Measurements from ENCODE around the gene U2SURP. TPM values are rescaled to one million over a fixed set of nuclear protein-coding genes. Genes with fewer than 3 reads are reported as not detected.
A peak's percentile ranks its signal among the peaks of the same experiment; 100 is the strongest.

U2SURP gene
- 100 to 1,000 TPM; 208 to 248 TPM for total RNA-seq

DNA sequence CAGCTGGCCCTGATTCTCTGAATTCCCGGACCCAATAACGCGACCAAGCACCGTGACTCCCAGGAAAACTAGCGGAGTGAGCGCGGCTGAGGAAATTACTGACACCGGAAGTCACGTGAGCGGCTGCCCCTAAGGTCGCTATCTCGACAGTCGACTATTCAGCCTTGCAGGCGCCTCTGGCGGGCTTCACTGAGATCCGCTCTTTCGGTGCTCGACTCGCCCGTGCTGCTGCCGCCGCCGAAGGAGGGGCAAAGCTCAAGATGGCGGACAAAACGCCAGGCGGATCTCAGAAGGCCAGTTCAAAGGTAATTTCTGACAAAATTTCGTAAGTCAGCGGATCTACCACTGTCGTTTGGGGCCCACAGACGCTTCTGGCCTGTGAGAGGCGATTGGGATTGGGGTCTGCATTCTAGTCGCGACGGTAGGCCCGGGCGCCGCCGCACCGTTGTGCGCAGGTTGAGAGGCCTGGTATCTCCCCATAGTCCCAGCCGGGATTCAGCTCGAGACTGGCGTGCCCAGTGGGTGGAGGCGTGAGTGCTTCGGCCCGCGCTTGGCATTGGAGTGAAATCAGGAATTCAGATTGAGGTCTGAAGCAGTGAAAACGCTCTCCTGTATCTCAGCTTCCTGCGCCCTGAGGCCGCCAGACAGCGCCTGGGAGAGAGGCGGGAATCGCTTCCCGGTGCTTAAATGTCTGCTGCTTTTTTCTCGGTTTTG lies at the start of gene U2SURP:
Gene U2SURP, plus strand, starts transcription at position 202 of the 714 bp plus-strand sequence. Its CDS starts 59 bp downstream, at position 261.
- DNase-seq = peak; percentile 96
- H3K4me3 Mint-ChIP-seq = peak within 1 kb of the TSS; percentile 91
- peaks cover 40% of the 10 kb centered on the region for H3K4me1 Mint-ChIP-seq
- H3K27me3 Mint-ChIP-seq = no peaks in the 10 kb centered on the region
- peak; percentile 86 for ATAC-seq
- peaks cover 20% of the 10 kb centered on the region for H3K36me3 Mint-ChIP-seq (ENCODE audit: low read depth)
- intact Hi-C loops (cut with DNase I, micrococcal nuclease) = loop anchor here (1.0 to 10.0 kb wide), 13 partner anchors 15 to 1689 kb away; partner anchors contain the start of genes ATR (in 2 of the 2), TRPC1 (in 2 of the 2), CHST2 (in 1 of the 2) and DIPK2A (in 1 of the 2)
- H3K27ac Mint-ChIP-seq = peak within 1 kb of the TSS; percentile 99
- CTCF ChIA-PET = interaction anchor here (0.6 to 9.2 kb wide), 8 partner anchors 11 to 414 kb away, joined by 3 to 65 read pairs (median 3); no protein-coding TSS in a partner anchor
- no peaks in the 10 kb centered on the region for H3K9me3 Mint-ChIP-seq (ENCODE audit: low read depth)
- POLR2A ChIA-PET = interaction anchor here (0.7 to 2.1 kb wide), 7 partner anchors 10 to 555 kb away, joined by 3 to 19 read pairs (median 4); partner anchors contain the start of gene ATR

DNA sequence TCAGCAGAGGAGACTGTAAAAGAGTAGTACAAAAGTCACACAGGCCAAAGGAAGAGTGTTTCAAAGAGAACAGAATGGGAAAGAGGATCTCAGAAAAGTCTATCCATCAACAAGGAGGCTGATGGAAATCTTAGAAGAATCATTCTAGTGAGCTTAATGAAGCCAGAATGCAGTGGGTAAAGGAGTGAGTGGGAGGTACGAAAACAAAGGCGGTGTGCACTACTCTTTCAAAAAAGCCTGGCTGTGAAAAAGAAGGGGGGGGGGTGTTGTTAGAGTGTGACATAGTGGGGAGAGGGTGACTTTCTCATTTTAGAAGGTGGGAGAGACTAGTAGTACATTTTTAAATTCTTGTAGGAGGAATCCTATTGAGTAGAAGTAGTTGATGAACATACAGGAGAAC lies 49.6 kb upstream of the U2SURP start:
- H3K4me1 Mint-ChIP-seq = peaks cover 8% of the 10 kb centered on the region
- ATAC-seq (no peak), DNase-seq (no peak)
- H3K27me3 Mint-ChIP-seq = peaks cover 31% of the 10 kb centered on the region
- no peaks in the 10 kb centered on the region for H3K9me3 Mint-ChIP-seq (ENCODE audit: low read depth)
- no peak overlapping the region for H3K4me3 Mint-ChIP-seq
- CTCF ChIA-PET = no interaction called here
- intact Hi-C loops (cut with DNase I, micrococcal nuclease) = no loop called here
- H3K27ac Mint-ChIP-seq = no peak overlapping the region
- POLR2A ChIA-PET = interaction anchor here (0.6 kb wide), 1 partner anchor 15 kb away, joined by 10 read pairs; no protein-coding TSS in a partner anchor
- H3K36me3 Mint-ChIP-seq (ENCODE audit: low read depth) = no peaks in the 10 kb centered on the region

DNA sequence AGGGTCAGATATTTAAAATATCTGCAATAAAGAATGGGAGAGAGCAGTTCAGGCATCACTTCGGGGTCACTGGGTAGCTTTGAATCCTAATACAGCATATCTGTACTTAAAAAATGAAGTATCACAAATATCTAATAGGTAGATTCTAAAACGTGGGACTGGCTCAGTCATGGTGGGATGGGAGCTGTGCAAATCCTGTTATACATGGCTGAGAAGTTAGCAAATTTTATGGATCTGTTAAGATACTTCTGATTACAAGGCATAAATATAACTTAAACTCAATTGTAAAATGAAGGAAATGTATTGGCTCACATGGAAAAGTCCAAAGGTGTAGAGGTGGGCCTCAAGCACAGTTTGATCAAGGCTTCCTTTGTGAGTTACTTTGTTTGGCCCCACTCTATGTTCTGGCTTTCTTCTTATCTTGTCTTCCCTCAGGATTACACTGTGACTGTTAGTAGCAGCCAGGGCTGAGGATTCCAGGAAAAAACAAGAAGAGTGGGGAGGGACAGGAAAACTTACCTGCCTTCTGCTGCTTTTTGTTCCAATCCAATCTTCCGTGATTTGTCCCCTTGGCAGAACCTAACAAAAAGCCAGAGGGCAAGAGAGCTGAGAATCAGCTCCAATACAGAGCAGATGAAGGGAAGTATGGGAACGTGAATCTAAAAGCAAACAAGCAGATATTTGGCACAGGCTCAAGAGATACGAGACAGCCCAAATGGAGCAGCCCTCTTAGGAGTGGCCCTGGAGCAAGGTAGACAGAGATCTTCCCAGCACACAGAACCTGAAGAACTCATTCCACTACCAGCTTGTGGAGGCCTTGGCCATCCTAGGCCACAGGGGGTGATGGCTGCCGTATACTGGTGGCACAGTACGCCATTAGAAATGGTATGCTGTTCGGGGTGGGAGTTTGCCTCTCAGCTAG lies 48.8 kb upstream of the U2SURP start:
- intact Hi-C loops (cut with DNase I, micrococcal nuclease) = no loop called here
- peaks cover 6% of the 10 kb centered on the region for H3K4me1 Mint-ChIP-seq
- peaks cover 32% of the 10 kb centered on the region for H3K27me3 Mint-ChIP-seq
- DNase-seq (no peak), ATAC-seq (no peak)
- no peak overlapping the region for H3K27ac Mint-ChIP-seq
- H3K9me3 Mint-ChIP-seq (ENCODE audit: low read depth) = no peaks in the 10 kb centered on the region
- no peak overlapping the region for H3K4me3 Mint-ChIP-seq
- ChIA-PET CTCF (no interaction called here), POLR2A (no interaction called here)
- H3K36me3 Mint-ChIP-seq (ENCODE audit: low read depth) = no peaks in the 10 kb centered on the region

DNA sequence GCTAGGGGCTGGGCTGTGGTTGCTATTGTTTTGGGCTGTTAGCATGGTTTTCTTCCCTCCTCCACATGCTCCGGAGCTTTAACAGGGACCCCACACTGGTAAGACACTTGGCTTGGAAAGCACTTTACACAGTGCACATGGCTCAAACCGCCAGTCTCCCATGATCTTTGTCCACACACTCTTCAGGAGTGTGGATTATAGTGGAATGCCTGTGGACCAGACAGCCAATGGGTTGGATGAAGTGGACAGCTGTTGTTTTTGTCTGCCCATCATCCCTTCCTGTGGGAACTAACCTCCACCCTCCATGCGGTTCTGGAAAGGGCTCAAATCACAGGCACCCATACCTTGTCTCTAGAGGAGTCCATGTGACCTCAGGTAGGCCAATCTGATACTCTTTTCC lies 47.9 kb upstream of the U2SURP start:
- Mint-ChIP-seq H3K9me3 (ENCODE audit: low read depth) (no peaks in the 10 kb centered on the region), H3K4me1 (no peaks in the 10 kb centered on the region), H3K36me3 (ENCODE audit: low read depth) (no peaks in the 10 kb centered on the region), H3K4me3 (no peak overlapping the region), H3K27me3 (peaks cover 24% of the 10 kb centered on the region), H3K27ac (no peak overlapping the region)
- intact Hi-C loops (cut with DNase I, micrococcal nuclease) = no loop called here
- POLR2A ChIA-PET = no interaction called here
- no peak for DNase-seq
- ATAC-seq = no peak
- CTCF ChIA-PET = interaction anchor here (1.2 kb wide), 1 partner anchor 34 kb away, joined by 3 read pairs; no protein-coding TSS in a partner anchor

DNA sequence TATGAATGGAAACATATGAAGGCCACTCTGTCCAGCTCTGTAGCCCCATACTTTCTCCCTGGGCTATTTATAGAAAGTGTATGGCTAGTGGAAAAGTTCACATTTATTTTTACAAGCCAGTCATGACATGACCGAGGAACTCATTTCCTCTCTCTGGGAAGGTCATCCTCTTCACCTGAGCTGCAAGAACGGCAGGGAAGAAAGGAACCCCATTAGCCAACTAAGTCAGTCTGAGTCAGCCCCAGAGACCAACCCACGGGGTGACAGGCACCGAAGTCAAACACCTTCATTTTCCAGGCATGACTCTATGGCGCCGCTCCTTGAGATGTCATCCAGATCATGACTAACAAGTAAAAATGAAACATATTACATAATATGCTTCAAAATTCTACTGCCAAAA lies 42.7 kb upstream of the U2SURP start:
- DNase-seq = peak; percentile 70
- intact Hi-C loops (cut with DNase I, micrococcal nuclease) = no loop called here
- ATAC-seq = peak; percentile 81
- H3K27ac Mint-ChIP-seq = no peak overlapping the region
- POLR2A ChIA-PET = interaction anchor here (0.8 kb wide), 1 partner anchor 15 kb away, joined by 3 read pairs; no protein-coding TSS in a partner anchor
- H3K4me1 Mint-ChIP-seq = peaks cover 5% of the 10 kb centered on the region
- peaks cover 2% of the 10 kb centered on the region for H3K36me3 Mint-ChIP-seq (ENCODE audit: low read depth)
- H3K4me3 Mint-ChIP-seq = no peak overlapping the region
- H3K27me3 Mint-ChIP-seq = peaks cover 51% of the 10 kb centered on the region
- CTCF ChIA-PET = no interaction called here
- H3K9me3 Mint-ChIP-seq (ENCODE audit: low read depth) = no peaks in the 10 kb centered on the region

DNA sequence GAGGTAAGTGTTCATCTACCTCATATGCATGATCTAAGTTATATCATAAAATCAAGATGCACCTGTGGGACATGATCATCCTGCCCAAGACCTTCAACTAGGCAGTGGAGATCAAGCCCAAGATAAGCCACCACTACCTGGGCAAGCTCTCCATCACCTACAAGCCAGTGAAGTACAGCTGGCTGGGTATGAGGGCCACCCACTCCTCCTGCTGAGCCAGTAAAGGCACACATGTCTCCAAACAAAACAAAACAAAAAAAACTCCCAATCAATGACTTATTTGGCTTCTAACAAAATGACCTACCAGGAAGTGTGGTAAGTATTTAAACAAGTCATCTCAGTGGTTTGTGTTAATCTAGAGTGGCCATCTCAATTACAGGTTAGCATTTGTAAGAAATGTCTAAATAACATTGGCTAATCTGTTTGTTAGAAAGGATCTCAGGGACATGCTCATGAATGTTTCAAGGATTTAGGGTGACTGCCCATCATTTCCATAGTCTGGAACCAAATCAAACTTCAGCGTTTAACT lies 41.0 kb upstream of the U2SURP start:
- DNase-seq = no peak
- ChIA-PET CTCF (interaction anchor here (2.0 kb wide), 1 partner anchor 11 kb away, joined by 7 read pairs; no protein-coding TSS in a partner anchor), POLR2A (no interaction called here)
- H3K4me3 Mint-ChIP-seq = no peak overlapping the region
- H3K36me3 Mint-ChIP-seq (ENCODE audit: low read depth) = peaks cover 2% of the 10 kb centered on the region
- peaks cover 9% of the 10 kb centered on the region for H3K4me1 Mint-ChIP-seq
- no peak for ATAC-seq
- H3K27me3 Mint-ChIP-seq = peaks cover 54% of the 10 kb centered on the region
- H3K27ac Mint-ChIP-seq = no peak overlapping the region
- no peaks in the 10 kb centered on the region for H3K9me3 Mint-ChIP-seq (ENCODE audit: low read depth)
- intact Hi-C loops (cut with DNase I, micrococcal nuclease) = no loop called here

DNA sequence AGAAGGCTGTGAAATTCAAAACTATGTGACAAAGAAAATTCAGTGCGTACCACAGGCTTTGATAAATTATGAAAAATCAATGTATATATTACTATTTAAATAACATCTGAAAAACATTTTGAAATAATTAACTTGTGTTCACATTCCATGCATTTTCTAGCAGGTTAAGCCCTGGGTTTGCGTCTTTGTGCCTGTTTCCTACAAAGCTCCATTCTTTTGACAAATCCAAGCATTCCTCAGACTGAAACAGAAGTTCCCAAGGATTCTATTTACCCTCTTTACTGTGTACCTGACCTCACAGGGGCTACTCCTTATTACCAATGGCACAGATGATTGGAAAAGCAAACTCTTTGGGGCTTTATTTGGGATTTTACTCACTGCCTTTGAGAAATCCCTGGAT lies 39.8 kb upstream of the U2SURP start:
- CTCF ChIA-PET = interaction anchor here (0.8 to 2.0 kb wide), 2 partner anchors 12 to 15 kb away, joined by 3 to 7 read pairs; no protein-coding TSS in a partner anchor
- intact Hi-C loops (cut with DNase I, micrococcal nuclease) = no loop called here

DNA sequence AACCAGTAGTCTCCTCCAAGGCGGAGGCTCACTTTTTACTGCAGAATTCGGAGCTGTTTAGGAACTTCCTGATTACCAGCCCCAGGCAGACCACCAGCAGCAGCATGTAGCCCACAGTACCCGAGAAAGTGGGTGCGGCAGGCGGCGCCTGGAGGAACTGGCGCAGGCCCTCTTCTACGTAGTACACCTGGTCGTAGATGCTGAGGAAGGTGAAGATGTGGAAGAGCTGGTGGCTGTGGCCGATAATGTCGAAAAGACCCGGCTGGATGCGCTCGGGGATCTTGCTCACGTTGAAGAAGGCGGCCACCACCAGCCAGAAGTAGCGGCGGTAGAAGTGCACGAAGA lies 39.2 kb upstream of the U2SURP start:
- Mint-ChIP-seq H3K9me3 (ENCODE audit: low read depth) (no peaks in the 10 kb centered on the region), H3K36me3 (ENCODE audit: low read depth) (peaks cover 2% of the 10 kb centered on the region), H3K4me3 (peak overlapping the region; percentile 67), H3K4me1 (peaks cover 9% of the 10 kb centered on the region), H3K27ac (no peak overlapping the region), H3K27me3 (peaks cover 54% of the 10 kb centered on the region)
- ATAC-seq (no peak), DNase-seq (no peak)
- ChIA-PET POLR2A (no interaction called here), CTCF (interaction anchor here (1.3 kb wide), 1 partner anchor 30 kb away, joined by 5 read pairs; no protein-coding TSS in a partner anchor)
- intact Hi-C loops (cut with DNase I, micrococcal nuclease) = loop anchor here in 1 of 2 experiments (2.0 kb wide), 1 partner anchor 73 kb away; the partner anchor contains the start of gene PCOLCE2

More for the DNA sequence above, 39.8 kb upstream of the U2SURP start:
- no peak overlapping the region for H3K27ac Mint-ChIP-seq
- no peaks in the 10 kb centered on the region for H3K9me3 Mint-ChIP-seq (ENCODE audit: low read depth)
- DNase-seq (no peak), ATAC-seq (no peak)
- POLR2A ChIA-PET = no interaction called here
- peaks cover 57% of the 10 kb centered on the region for H3K27me3 Mint-ChIP-seq
- H3K4me3 Mint-ChIP-seq = no peak overlapping the region
- H3K4me1 Mint-ChIP-seq = peaks cover 9% of the 10 kb centered on the region
- peaks cover 2% of the 10 kb centered on the region for H3K36me3 Mint-ChIP-seq (ENCODE audit: low read depth)

DNA sequence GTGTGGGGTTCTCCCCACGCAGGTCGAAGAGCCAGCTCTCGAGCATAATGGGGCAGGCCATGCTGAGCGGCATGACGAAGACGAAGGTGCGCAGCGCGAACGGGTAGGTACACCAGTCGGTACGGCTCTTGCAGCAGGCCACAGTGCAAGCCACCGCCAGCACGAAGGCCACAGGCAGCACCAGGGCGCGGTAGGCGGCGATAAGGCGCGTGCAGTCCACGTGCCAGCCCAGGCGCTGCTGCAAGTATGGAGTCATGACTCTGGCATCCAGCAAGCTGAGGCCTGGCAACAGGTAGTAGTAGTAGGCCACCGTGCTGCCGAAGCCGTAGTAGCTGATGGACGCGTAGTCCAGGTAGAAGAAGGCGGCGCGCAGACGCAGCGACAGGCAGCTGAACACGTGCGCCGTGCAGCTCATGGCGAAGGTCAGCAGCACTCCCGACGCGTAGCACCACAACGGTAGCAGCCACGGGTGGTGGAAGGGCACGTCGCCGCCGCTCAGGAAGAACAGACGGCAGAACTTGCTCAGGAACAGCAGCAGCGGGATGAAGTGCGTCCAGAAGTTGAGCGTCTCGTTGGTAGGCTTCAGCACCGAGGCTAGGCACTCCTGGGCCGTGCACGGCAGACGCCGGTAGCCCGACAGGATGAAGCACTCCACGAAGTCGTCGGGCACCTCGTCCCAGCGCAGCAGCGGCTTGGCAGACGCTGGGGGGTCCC lies 38.7 kb upstream of the U2SURP start:
- peak; percentile 20 for ATAC-seq
- no peak overlapping the region for H3K27ac Mint-ChIP-seq
- peak overlapping the region; percentile 67 for H3K4me3 Mint-ChIP-seq
- H3K36me3 Mint-ChIP-seq (ENCODE audit: low read depth) = peaks cover 2% of the 10 kb centered on the region
- peak; percentile 27 for DNase-seq
- peaks cover 9% of the 10 kb centered on the region for H3K4me1 Mint-ChIP-seq
- POLR2A ChIA-PET = no interaction called here
- peaks cover 51% of the 10 kb centered on the region for H3K27me3 Mint-ChIP-seq
- intact Hi-C loops (cut with DNase I, micrococcal nuclease) = loop anchor here in 1 of 2 experiments (2.0 kb wide), 1 partner anchor 74 kb away; the partner anchor contains the start of gene PCOLCE2
- no peaks in the 10 kb centered on the region for H3K9me3 Mint-ChIP-seq (ENCODE audit: low read depth)
- CTCF ChIA-PET = interaction anchor here (1.3 kb wide), 1 partner anchor 30 kb away, joined by 5 read pairs; no protein-coding TSS in a partner anchor

DNA sequence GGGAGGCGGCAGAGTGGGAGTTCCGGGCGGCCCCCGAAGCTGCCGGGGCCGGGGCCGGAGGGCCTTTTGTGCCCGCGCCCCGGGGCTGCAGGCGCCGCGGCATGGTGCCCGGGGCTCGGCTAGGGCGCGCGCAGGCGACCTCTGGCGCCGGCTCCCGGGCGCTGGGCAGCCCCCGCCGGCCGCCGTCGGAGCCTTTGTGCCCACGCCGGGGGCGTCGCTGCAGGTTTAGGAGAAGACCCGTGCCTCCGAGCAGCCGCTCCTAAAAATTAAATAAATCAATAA lies 38.2 kb upstream of the U2SURP start:
- Mint-ChIP-seq H3K9me3 (ENCODE audit: low read depth) (no peaks in the 10 kb centered on the region), H3K4me1 (peaks cover 9% of the 10 kb centered on the region), H3K27me3 (peaks cover 51% of the 10 kb centered on the region), H3K27ac (no peak overlapping the region), H3K36me3 (ENCODE audit: low read depth) (peaks cover 2% of the 10 kb centered on the region), H3K4me3 (peak overlapping the region; percentile 67)
- intact Hi-C loops (cut with DNase I, micrococcal nuclease) = loop anchor here in 1 of 2 experiments (2.0 kb wide), 1 partner anchor 74 kb away; the partner anchor contains the start of gene PCOLCE2
- CTCF ChIA-PET = interaction anchor here (1.3 kb wide), 1 partner anchor 31 kb away, joined by 5 read pairs; no protein-coding TSS in a partner anchor
- POLR2A ChIA-PET = no interaction called here
- DNase-seq (no peak), ATAC-seq (peak; percentile 16)

Measured in activated CD4-positive, alpha-beta T cell treated with anti-CD3 and anti-CD28 coated beads for 36 hours (primary cell).